Stimulated activated CD8-positive, alpha-beta memory T cell treated with anti-CD3 and anti-CD28 coated beads, Interleukin-7, amount 100 ng/mL, for 4 hours (primary cell): ENCODE results near the gene NMS.

Experiments
- DNase-seq, 2 donors: peaks; one replicate each; pipeline ENCODE4 v3.0.0-alpha.2; 2020; ENCODE audit warnings: low read depth in 2 of 2

Gene NMS

GRCh38 chr2:100485396-100485795 lies 15.1 kb downstream of the NMS start:
- no peak for DNase-seq

GRCh38 chr2:100494712-100495111 lies 24.4 kb downstream of the NMS start:
- no peak for DNase-seq

- no peak for DNase-seq
These were observed 32.5 kb downstream of the NMS start for GRCh38 chr2:100502782-100503181.

GRCh38 chr2:100504542-100504941 lies 34.3 kb downstream of the NMS start:
- no peak for DNase-seq

GRCh38 chr2:100509066-100509465 lies 38.8 kb downstream of the NMS start:
- no peak for DNase-seq

GRCh38 chr2:100513650-100514049 lies 43.4 kb downstream of the NMS start:
- no peak for DNase-seq

GRCh38 chr2:100517556-100517955 lies 47.3 kb downstream of the NMS start:
- DNase-seq, result no peak

- no peak for DNase-seq
These were observed 48.5 kb downstream of the NMS start for GRCh38 chr2:100518801-100519200.

- no peak for DNase-seq
These were observed 49.9 kb downstream of the NMS start for GRCh38 chr2:100520224-100520623.

GRCh38 chr2:100522430-100522829 lies 52.1 kb downstream of the NMS start:
- DNase-seq, result no peak

GRCh38 chr2:100524331-100524730 lies 54.0 kb downstream of the NMS start:
- DNase-seq, result no peak

GRCh38 chr2:100526868-100527267 lies 56.6 kb downstream of the NMS start:
- DNase-seq, result no peak

- DNase-seq, result no peak
These were observed 57.2 kb downstream of the NMS start for GRCh38 chr2:100527440-100528015.

- no peak for DNase-seq
These were observed 58.9 kb downstream of the NMS start for GRCh38 chr2:100529176-100529575.

- DNase-seq, result no peak
These were observed 59.6 kb downstream of the NMS start for GRCh38 chr2:100529900-100530299.
